IMR-90 (cell line): ENCODE results near the gene PIGC. TPM values are rescaled to one million over a fixed set of nuclear protein-coding genes. Genes with fewer than 3 reads are reported as not detected.

ENCODE experiments used
- ATAC-seq: fragments of 200-7000 bp; cut with Tn5 transposase; 2 replicates; pipeline ENCODE4 v1.9.1; 2020; ENCODE audit warnings: low read depth, mild to moderate bottlenecking, moderate library complexity
- BruUV-seq: library from RNA; stranded (reverse); fragments of 400-500 nt; replicated peaks from 2 replicates; lab custom pipeline; 2021; lab: Mats Ljungman, UMichigan
- CTCF ChIA-PET: fragments of 300-600 bp; formaldehyde crosslinking; extraction: SDS; loops from one replicate; lab custom pipeline; 2021; ENCODE audit warnings: antibody characterized with exemption; lab: Yijun Ruan, JAX
- POLR2A ChIA-PET: fragments of 300-600 bp; sonication (Branson Sonifier 250); formaldehyde crosslinking; loops from one replicate; lab custom pipeline; 2022; ENCODE audit warnings: antibody characterized with exemption; ENCODE audit not compliant: unreplicated experiment; lab: Charles Lee
- DNase-seq: peaks from one replicate; pipeline ENCODE4 v3.0.0; 2013
- H2AFZ ChIP-seq: replicated peaks from 2 replicates; pipeline ENCODE3; 2013; ENCODE audit warnings: low read length, mild to moderate bottlenecking; ENCODE audit not compliant: poor library complexity
- H2AK5ac ChIP-seq: 2 replicates; pipeline ENCODE4 v1.6.1; 2013; ENCODE audit warnings: low read depth, low read length, inconsistent platforms
- H2AK9ac ChIP-seq: replicated peaks from 2 replicates; pipeline ENCODE3; 2013; ENCODE audit warnings: mild to moderate bottlenecking, low read depth, low read length, moderate library complexity; ENCODE audit not compliant: poor library complexity
- H2BK120ac ChIP-seq: 2 replicates; pipeline ENCODE4 v1.6.1; 2013; ENCODE audit warnings: low read depth, low read length, inconsistent platforms
- H2BK15ac ChIP-seq: 3 replicates; pipeline ENCODE4 v1.6.1; 2013; ENCODE audit warnings: low read depth, low read length, inconsistent platforms
- H2BK20ac ChIP-seq: 2 replicates; pipeline ENCODE4 v1.6.1; 2013; ENCODE audit warnings: low read depth, mild to moderate bottlenecking, inconsistent platforms, low read length, moderate library complexity
- H2BK5ac ChIP-seq: 2 replicates; pipeline ENCODE4 v1.6.1; 2013; ENCODE audit warnings: mild to moderate bottlenecking, low read depth, low read length, inconsistent platforms; ENCODE audit not compliant: poor library complexity, severe bottlenecking
- H3K14ac ChIP-seq: replicated peaks from 2 replicates; pipeline ENCODE4 v1.6.1; 2013; ENCODE audit warnings: low read depth, low read length, inconsistent platforms
- H3K18ac ChIP-seq: 2 replicates; pipeline ENCODE4 v1.6.1; 2013; ENCODE audit warnings: low read depth, low read length, control low read depth
- H3K23ac ChIP-seq: 2 replicates; pipeline ENCODE4 v1.6.1; 2013; ENCODE audit warnings: low read depth, low read length, inconsistent platforms
- H3K27ac ChIP-seq: 2 replicates; pipeline ENCODE4 v1.5.1; 2013; ENCODE audit warnings: mild to moderate bottlenecking, control low read depth, low read length; ENCODE audit not compliant: insufficient read depth
- H3K27me3 ChIP-seq: 2 replicates; pipeline ENCODE4 v1.6.1; 2013; ENCODE audit warnings: low read length; ENCODE audit not compliant: control insufficient read depth, insufficient read depth
- H3K36me3 ChIP-seq: 2 replicates; pipeline ENCODE4 v1.6.1; 2013; ENCODE audit warnings: low read length, mixed read lengths; ENCODE audit not compliant: control insufficient read depth, insufficient read depth
- H3K4ac ChIP-seq: 2 replicates; pipeline ENCODE4 v1.6.1; 2013; ENCODE audit warnings: low read depth, low read length, inconsistent platforms
- H3K4me1 ChIP-seq: 2 replicates; pipeline ENCODE4 v1.6.1; 2013; ENCODE audit warnings: low read length, mixed read lengths; ENCODE audit not compliant: control insufficient read depth, insufficient read depth
- H3K4me2 ChIP-seq: 2 replicates; pipeline ENCODE4 v1.6.1; 2013; ENCODE audit warnings: low read depth, mild to moderate bottlenecking, control low read depth, low read length, moderate library complexity
- H3K4me3 ChIP-seq: 2 replicates; pipeline ENCODE4 v1.5.1; 2013; ENCODE audit warnings: low read depth, mild to moderate bottlenecking, control low read depth, low read length, moderate library complexity; ENCODE audit not compliant: insufficient read depth
- H3K56ac ChIP-seq: 2 replicates; pipeline ENCODE4 v1.6.1; 2013; ENCODE audit warnings: low read length, inconsistent platforms; ENCODE audit not compliant: insufficient read depth; ENCODE audit errors: extremely low read depth
- H3K79me1 ChIP-seq, 2 experiments: 2 replicates each; pipeline ENCODE4 v1.6.1; 2013; ENCODE audit warnings: low read length in 2 of 2, inconsistent platforms in 1 of 2, low read depth in 1 of 2
- H3K9ac ChIP-seq: 2 replicates; pipeline ENCODE4 v1.6.1; 2013; ENCODE audit warnings: low read depth, low read length, control low read depth
- H3K9me1 ChIP-seq: 2 replicates; pipeline ENCODE4 v1.6.1; 2013; ENCODE audit warnings: low read length, inconsistent platforms; ENCODE audit not compliant: insufficient read depth
- H3K9me3 ChIP-seq: 2 replicates; pipeline ENCODE4 v1.6.1; 2013; ENCODE audit warnings: low read length; ENCODE audit not compliant: control insufficient read depth, insufficient read depth
- H4K20me1 ChIP-seq: 2 replicates; pipeline ENCODE4 v1.6.1; 2013; ENCODE audit warnings: low read length, inconsistent platforms; ENCODE audit not compliant: insufficient read depth
- H4K5ac ChIP-seq: 2 replicates; pipeline ENCODE4 v1.6.1; 2013; ENCODE audit warnings: mild to moderate bottlenecking, low read depth, low read length, control low read depth
- H4K8ac ChIP-seq, 2 experiments: 2 replicates each; pipeline ENCODE4 v1.6.1; 2013; ENCODE audit warnings: low read depth in 2 of 2, low read length in 2 of 2, control low read depth in 1 of 2, inconsistent platforms in 1 of 2
- H4K91ac ChIP-seq: 2 replicates; pipeline ENCODE4 v1.6.1; 2013; ENCODE audit warnings: low read depth, low read length, inconsistent platforms; ENCODE audit not compliant: insufficient read depth
- BHLHE40 ChIP-seq: fragments of 150-350 bp; IDR thresholded peaks from 2 replicates; pipeline ENCODE4 v1.6.1; 2016; ENCODE audit warnings: mild to moderate bottlenecking, low read depth, low read length
- CHD1 ChIP-seq: IDR thresholded peaks from 2 replicates; pipeline ENCODE4 v1.6.1; 2012; ENCODE audit warnings: low read depth, low read length, improper control_type of control experiment
- ELK1 ChIP-seq: fragments of 150-350 bp; IDR thresholded peaks from 2 replicates; pipeline ENCODE4 v1.6.1; 2016; ENCODE audit warnings: low read depth, mild to moderate bottlenecking, low read length, moderate library complexity, borderline replicate concordance
- FOS ChIP-seq: fragments of 150-350 bp; IDR thresholded peaks from 2 replicates; pipeline ENCODE4 v1.6.1; 2016; ENCODE audit warnings: low read depth, low read length
- MAFK ChIP-seq: IDR thresholded peaks from 2 replicates; pipeline ENCODE4 v1.6.1; 2012; ENCODE audit warnings: low read depth, low read length, improper control_type of control experiment
- MAZ ChIP-seq: IDR thresholded peaks from 2 replicates; pipeline ENCODE4 v1.6.1; 2012; ENCODE audit warnings: low read depth, mild to moderate bottlenecking, low read length, improper control_type of control experiment, moderate library complexity, borderline replicate concordance
- MXI1 ChIP-seq: IDR thresholded peaks from 2 replicates; pipeline ENCODE4 v1.6.1; 2012; ENCODE audit warnings: low read depth, mild to moderate bottlenecking, low read length, moderate library complexity, borderline replicate concordance
- NFE2L2 ChIP-seq: fragments of 150-350 bp; IDR thresholded peaks from 2 replicates; pipeline ENCODE4 v1.6.1; 2016; ENCODE audit warnings: low read depth, mild to moderate bottlenecking, low read length
- POLR2A ChIP-seq: IDR thresholded peaks from 2 replicates; pipeline ENCODE4 v1.6.1; 2012; ENCODE audit warnings: mild to moderate bottlenecking, low read depth, low read length
- RAD21 ChIP-seq: IDR thresholded peaks from 2 replicates; pipeline ENCODE4 v1.6.1; 2012; ENCODE audit warnings: low read length, improper control_type of control experiment
- RCOR1 ChIP-seq: IDR thresholded peaks from 2 replicates; pipeline ENCODE4 v1.6.1; 2012; ENCODE audit warnings: mild to moderate bottlenecking, low read length, improper control_type of control experiment; ENCODE audit not compliant: insufficient replicate concordance
- RFX5 ChIP-seq: IDR thresholded peaks from 2 replicates; pipeline ENCODE4 v1.8.0; 2012; ENCODE audit warnings: low read depth, mild to moderate bottlenecking, low read length, moderate library complexity
- SMC3 ChIP-seq: fragments of 150-350 bp; IDR thresholded peaks from 2 replicates; pipeline ENCODE4 v1.6.1; 2016; ENCODE audit warnings: low read depth, mild to moderate bottlenecking, antibody characterized with exemption, low read length, moderate library complexity
- WGBS, 2 experiments: methylation state at CpG; one replicate each; pipeline versions ENCODE4 v1.1.5 to v1.1.7; 2013; ENCODE audit warnings: missing lambda C conversion rate in 2 of 2; ENCODE audit not compliant: insufficient read length in 1 of 2; ENCODE audit errors: extremely low coverage in 2 of 2; 5-methylcytosine and 5-hydroxymethylcytosine counted together
- dilution Hi-C: fragments of 300-500 bp; cut with HindIII; formaldehyde crosslinking; loops from one replicate; pipeline ENCODE4 v1.14.3; 2018; ENCODE audit warnings: low sequenced_read_pairs; ENCODE audit not compliant: unreplicated experiment
- in situ Hi-C: fragments of 300-500 bp; cut with MboI; formaldehyde crosslinking; loops from 3 replicates; pipeline ENCODE4 v1.14.3; 2019; ENCODE audit warnings: low sequenced_read_pairs, inconsistent platforms, mixed read lengths
- intact Hi-C: fragments of 100-400 bp; cut with micrococcal nuclease; formaldehyde crosslinking; loops from 2 replicates; pipeline ENCODE4 v1.10.0; 2022
- polyA plus RNA-seq, 3 experiments: library from polyadenylated mRNA; depleted of rRNA; stranded (reverse); fragments of >200 nt; gene quantifications; 2 replicates each; pipeline ENCODE4 v1.2.3, GENCODE V29; 2012; ENCODE audit warnings: low replicate concordance in 1 of 3
- total RNA-seq: library from RNA; depleted of rRNA; stranded (reverse); fragments of >200 nt; gene quantifications from 2 replicates; pipeline ENCODE4 v1.2.3, GENCODE V29; 2012
- TF ChIP-seq, protein P1 (sequence below): fragments of 150-350 bp; IDR thresholded peaks from 2 replicates; pipeline ENCODE4 v1.6.1; 2017; ENCODE audit warnings: mild to moderate bottlenecking, antibody characterized with exemption, low read length, low read depth

The PIGC gene
- total and polyA plus RNA-seq, 2 of the 4 experiments (the other 2 are of a cell fraction), result 14.9 to 15.8 TPM

DNA sequence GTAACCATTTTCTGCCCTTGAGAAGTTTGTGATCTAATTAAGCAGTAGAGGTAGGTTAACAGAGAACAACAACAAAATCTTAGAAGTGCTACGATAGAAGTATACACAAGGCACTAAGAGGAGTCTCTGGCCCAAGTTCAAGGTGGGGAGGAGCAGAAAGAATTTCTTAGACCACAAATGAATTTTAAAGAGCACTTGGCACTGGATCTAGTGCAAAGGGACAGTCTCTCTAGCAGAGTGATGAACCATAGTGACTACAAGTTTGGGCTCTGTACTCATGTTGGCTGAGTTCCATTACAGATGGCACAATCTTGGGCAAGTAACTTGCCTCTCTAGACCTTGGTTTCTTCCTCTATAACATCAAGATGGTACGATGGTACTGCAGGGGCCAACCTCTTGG lies 33.3 kb upstream of the PIGC start:
- no peak overlapping the region for H3K4ac ChIP-seq
- TF ChIP-seq RCOR1 (no peak), BHLHE40 (no peak), CHD1 (no peak), NFE2L2 (no peak), MAZ (no peak), ELK1 (no peak), SMC3 (no peak), FOS (no peak), RAD21 (no peak), RFX5 (no peak), MXI1 (no peak), POLR2A (no peak), MAFK (no peak)
- TF ChIP-seq, protein P1, sequence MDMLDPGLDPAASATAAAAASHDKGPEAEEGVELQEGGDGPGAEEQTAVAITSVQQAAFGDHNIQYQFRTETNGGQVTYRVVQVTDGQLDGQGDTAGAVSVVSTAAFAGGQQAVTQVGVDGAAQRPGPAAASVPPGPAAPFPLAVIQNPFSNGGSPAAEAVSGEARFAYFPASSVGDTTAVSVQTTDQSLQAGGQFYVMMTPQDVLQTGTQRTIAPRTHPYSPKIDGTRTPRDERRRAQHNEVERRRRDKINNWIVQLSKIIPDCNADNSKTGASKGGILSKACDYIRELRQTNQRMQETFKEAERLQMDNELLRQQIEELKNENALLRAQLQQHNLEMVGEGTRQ, result no peak
- H2BK120ac ChIP-seq, result no peak overlapping the region
- DNase-seq (no peak), ATAC-seq (no peak)
- no peak overlapping the region for H3K9ac ChIP-seq
- no peak overlapping the region for H2BK15ac ChIP-seq
- H3K4me2 ChIP-seq, result no peak overlapping the region
- H2AK9ac ChIP-seq, result no peak overlapping the region
- in situ Hi-C loops, result no loop called here
- no peak overlapping the region for H4K5ac ChIP-seq
- no peak overlapping the region for H3K23ac ChIP-seq
- H3K14ac ChIP-seq, result no peak overlapping the region
- no peak overlapping the region for H2BK5ac ChIP-seq
- CTCF ChIA-PET, result no interaction called here
- no peak overlapping the region for H3K18ac ChIP-seq
- intact Hi-C loops, result no loop called here
- no peaks in the 10 kb centered on the region for H3K36me3 ChIP-seq
- H2AK5ac ChIP-seq, result no peak overlapping the region
- no peaks in the 10 kb centered on the region for H3K9me3 ChIP-seq
- H2AFZ ChIP-seq, result no peak overlapping the region
- H4K91ac ChIP-seq, result no peak overlapping the region
- no TSS peak for BruUV-seq
- no peak overlapping the region for H3K56ac ChIP-seq
- dilution Hi-C loops, result no loop called here
- peaks cover 16% of the 10 kb centered on the region for H3K27me3 ChIP-seq
- H4K8ac ChIP-seq, result no peak overlapping the region
- no peak overlapping the region for H2BK20ac ChIP-seq
- no peak overlapping the region for H3K27ac ChIP-seq
- POLR2A ChIA-PET, result no interaction called here
- WGBS, 2 experiments, result no CpG with 5 or more reads among the region's 2 CpGs
- H3K4me3 ChIP-seq, result no peak overlapping the region
- H4K20me1 ChIP-seq, result no peaks in the 10 kb centered on the region
- H3K79me1 ChIP-seq, result no peaks in the 10 kb centered on the region
- no peaks in the 10 kb centered on the region; the same call in 1 of the 2 replicates for H3K9me1 ChIP-seq
- H3K4me1 ChIP-seq, result peaks cover 2% of the 10 kb centered on the region; the same call in 1 of the 2 replicates
